Effector memory CD8-positive, alpha-beta T cell (primary cell): ENCODE measurements around the gene PALLD.

Experiments used
- ATAC-seq: fragments of 150-1000 bp; cut with Tn5 transposase; replicated peaks from 2 replicates; pipeline ENCODE4 v1.10.0; 2021; ENCODE audit warnings: mild to moderate bottlenecking, moderate library complexity
- DNase-seq, 3 experiments: peaks; one replicate each; pipeline ENCODE4 v3.0.0; 2021
- H3K27ac Mint-ChIP-seq, 2 donors: one replicate each; pipeline ENCODE4 v1.8.0; 2022; ENCODE audit warnings: mild to moderate bottlenecking in 2 of 2, mixed read lengths in 2 of 2, moderate library complexity in 2 of 2
- H3K27me3 Mint-ChIP-seq, 2 donors: one replicate each; pipeline ENCODE4 v1.8.0; 2022; ENCODE audit warnings: mixed read lengths in 2 of 2
- H3K36me3 Mint-ChIP-seq: one replicate; pipeline ENCODE4 v1.8.0; 2022; ENCODE audit warnings: mild to moderate bottlenecking, moderate library complexity, mixed read lengths; ENCODE audit not compliant: insufficient read depth
- H3K4me1 Mint-ChIP-seq, 2 donors: one replicate each; pipeline ENCODE4 v1.8.0; 2022; ENCODE audit warnings: low read depth in 2 of 2, mixed read lengths in 2 of 2
- H3K4me3 Mint-ChIP-seq, 2 donors: one replicate each; pipeline ENCODE4 v1.8.0; 2022; ENCODE audit warnings: mild to moderate bottlenecking in 2 of 2, mixed read lengths in 2 of 2, moderate library complexity in 2 of 2
- H3K9me3 Mint-ChIP-seq, 2 donors: one replicate each; pipeline ENCODE4 v1.8.0; 2022; ENCODE audit warnings: mixed read lengths in 2 of 2

PALLD gene

GRCh38 chr4:168674077-168674747 is 177.4 kb downstream of the PALLD start:
- H3K27me3 Mint-ChIP-seq: peaks cover 21 to 25% of the 10 kb centered on the region in 2 donors
- no peaks in the 10 kb centered on the region for H3K36me3 Mint-ChIP-seq
- no peak overlapping the region for H3K27ac Mint-ChIP-seq
- H3K4me3 Mint-ChIP-seq: no peak overlapping the region
- H3K9me3 Mint-ChIP-seq: no peaks in the 10 kb centered on the region
- no peak for ATAC-seq
- DNase-seq: no peak
- no peaks in the 10 kb centered on the region for H3K4me1 Mint-ChIP-seq

- Mint-ChIP-seq H3K4me1 (no peaks in the 10 kb centered on the region), H3K27ac (no peak overlapping the region), H3K36me3 (no peaks in the 10 kb centered on the region), H3K27me3 (peaks cover 21 to 25% of the 10 kb centered on the region in 2 donors), H3K4me3 (no peak overlapping the region), H3K9me3 (no peaks in the 10 kb centered on the region)
- ATAC-seq: no peak
- DNase-seq: no peak
Observed at GRCh38 chr4:168674866-168675265, 178.0 kb downstream of the PALLD start.

GRCh38 chr4:168677063-168677462 is 180.2 kb downstream of the PALLD start:
- H3K27me3 Mint-ChIP-seq: peaks cover 21 to 23% of the 10 kb centered on the region in 2 donors
- no peaks in the 10 kb centered on the region for H3K4me1 Mint-ChIP-seq
- H3K27ac Mint-ChIP-seq: no peak overlapping the region
- no peak for DNase-seq
- no peak overlapping the region for H3K4me3 Mint-ChIP-seq
- no peaks in the 10 kb centered on the region for H3K36me3 Mint-ChIP-seq
- ATAC-seq: no peak
- no peaks in the 10 kb centered on the region for H3K9me3 Mint-ChIP-seq

GRCh38 chr4:168677879-168678278 is 181.0 kb downstream of the PALLD start:
- Mint-ChIP-seq H3K27me3 (peaks cover 18 to 21% of the 10 kb centered on the region in 2 donors), H3K4me1 (no peaks in the 10 kb centered on the region), H3K27ac (no peak overlapping the region), H3K36me3 (no peaks in the 10 kb centered on the region), H3K4me3 (no peak overlapping the region), H3K9me3 (no peaks in the 10 kb centered on the region)
- DNase-seq (no peak), ATAC-seq (no peak)

GRCh38 chr4:168678751-168679366 is 182.0 kb downstream of the PALLD start:
- ATAC-seq (no peak), DNase-seq (no peak)
- H3K4me1 Mint-ChIP-seq: no peaks in the 10 kb centered on the region
- H3K27ac Mint-ChIP-seq: no peak overlapping the region
- H3K9me3 Mint-ChIP-seq: no peaks in the 10 kb centered on the region
- no peaks in the 10 kb centered on the region for H3K36me3 Mint-ChIP-seq
- peaks cover 18 to 21% of the 10 kb centered on the region in 2 donors for H3K27me3 Mint-ChIP-seq
- no peak overlapping the region for H3K4me3 Mint-ChIP-seq

GRCh38 chr4:168679397-168679796 is 182.5 kb downstream of the PALLD start:
- Mint-ChIP-seq H3K4me3 (no peak overlapping the region), H3K27me3 (peaks cover 18 to 21% of the 10 kb centered on the region in 2 donors), H3K9me3 (no peaks in the 10 kb centered on the region), H3K4me1 (no peaks in the 10 kb centered on the region), H3K27ac (no peak overlapping the region), H3K36me3 (no peaks in the 10 kb centered on the region)
- ATAC-seq (no peak), DNase-seq (no peak)

GRCh38 chr4:168679819-168680218 is 183.0 kb downstream of the PALLD start:
- no peaks in the 10 kb centered on the region for H3K36me3 Mint-ChIP-seq
- H3K9me3 Mint-ChIP-seq: no peaks in the 10 kb centered on the region
- H3K4me1 Mint-ChIP-seq: no peaks in the 10 kb centered on the region
- H3K4me3 Mint-ChIP-seq: no peak overlapping the region
- no peak for DNase-seq
- no peak for ATAC-seq
- peaks cover 18 to 21% of the 10 kb centered on the region in 2 donors for H3K27me3 Mint-ChIP-seq
- no peak overlapping the region for H3K27ac Mint-ChIP-seq

GRCh38 chr4:168682898-168683500 is 186.1 kb downstream of the PALLD start:
- no peaks in the 10 kb centered on the region for H3K9me3 Mint-ChIP-seq
- H3K36me3 Mint-ChIP-seq: no peaks in the 10 kb centered on the region
- no peak for DNase-seq
- no peak for ATAC-seq
- no peak overlapping the region for H3K4me3 Mint-ChIP-seq
- peaks cover 4 to 6% of the 10 kb centered on the region in 2 donors for H3K27me3 Mint-ChIP-seq
- no peaks in the 10 kb centered on the region for H3K4me1 Mint-ChIP-seq
- no peak overlapping the region for H3K27ac Mint-ChIP-seq

GRCh38 chr4:168683595-168683994 is 186.7 kb downstream of the PALLD start:
- no peak overlapping the region for H3K4me3 Mint-ChIP-seq
- DNase-seq (no peak), ATAC-seq (no peak)
- peaks cover 0 to under 1% of the 10 kb centered on the region in 2 donors for H3K27me3 Mint-ChIP-seq
- H3K9me3 Mint-ChIP-seq: no peaks in the 10 kb centered on the region
- no peak overlapping the region for H3K27ac Mint-ChIP-seq
- H3K4me1 Mint-ChIP-seq: no peaks in the 10 kb centered on the region
- no peaks in the 10 kb centered on the region for H3K36me3 Mint-ChIP-seq

GRCh38 chr4:168685136-168685809 is 188.4 kb downstream of the PALLD start:
- peaks cover 0 to under 1% of the 10 kb centered on the region in 2 donors for H3K27me3 Mint-ChIP-seq
- ATAC-seq (no peak), DNase-seq (no peak)
- H3K36me3 Mint-ChIP-seq: no peaks in the 10 kb centered on the region
- H3K27ac Mint-ChIP-seq: no peak overlapping the region
- H3K4me3 Mint-ChIP-seq: no peak overlapping the region
- no peaks in the 10 kb centered on the region for H3K4me1 Mint-ChIP-seq
- H3K9me3 Mint-ChIP-seq: no peaks in the 10 kb centered on the region

GRCh38 chr4:168688584-168688983 is 191.7 kb downstream of the PALLD start:
- H3K4me1 Mint-ChIP-seq: no peaks in the 10 kb centered on the region
- no peaks in the 10 kb centered on the region for H3K9me3 Mint-ChIP-seq
- no peaks in the 10 kb centered on the region for H3K36me3 Mint-ChIP-seq
- DNase-seq (no peak), ATAC-seq (no peak)
- no peak overlapping the region for H3K4me3 Mint-ChIP-seq
- peaks cover 0 to 13% of the 10 kb centered on the region in 2 donors for H3K27me3 Mint-ChIP-seq
- H3K27ac Mint-ChIP-seq: no peak overlapping the region

GRCh38 chr4:168689791-168690190 is 192.9 kb downstream of the PALLD start:
- Mint-ChIP-seq H3K9me3 (no peaks in the 10 kb centered on the region), H3K27me3 (peaks cover 4 to 14% of the 10 kb centered on the region in 2 donors), H3K36me3 (no peaks in the 10 kb centered on the region), H3K27ac (no peak overlapping the region), H3K4me3 (no peak overlapping the region), H3K4me1 (no peaks in the 10 kb centered on the region)
- DNase-seq (no peak), ATAC-seq (no peak)

GRCh38 chr4:168690199-168690598 is 193.3 kb downstream of the PALLD start:
- no peaks in the 10 kb centered on the region for H3K9me3 Mint-ChIP-seq
- no peak overlapping the region for H3K27ac Mint-ChIP-seq
- no peak for ATAC-seq
- no peaks in the 10 kb centered on the region for H3K4me1 Mint-ChIP-seq
- no peak overlapping the region for H3K4me3 Mint-ChIP-seq
- DNase-seq: no peak
- H3K27me3 Mint-ChIP-seq: peaks cover 5 to 14% of the 10 kb centered on the region in 2 donors
- H3K36me3 Mint-ChIP-seq: no peaks in the 10 kb centered on the region
